ENCODE results near the gene CDH18. TPM values are rescaled to one million over a fixed set of nuclear protein-coding genes. Genes with fewer than 3 reads are reported as not detected.

The CDH18 gene
- total and polyA plus RNA-seq, 2 of the 13 experiments (the other 11 are each of a cell fraction or from before 2014, with no cell fraction given) = not detected

GRCh38 chr5:19880859-19881436, 107.1 kb downstream of the CDH18 start (continued):
- TF ChIP-seq RBFOX2 (IDR thresholded peaks at IDR 0.05; ENCODE audit: low read depth, low read length) (no peak), IRF9 (CRISPR knock-in tag; IDR thresholded peaks at IDR 0.05; ENCODE audit: borderline replicate concordance) (no peak), SNAPC4 (CRISPR knock-in tag; IDR thresholded peaks at IDR 0.05) (no peak), MYNN (CRISPR knock-in tag; IDR thresholded peaks at IDR 0.05; ENCODE audit: low read depth) (no peak), TBL1XR1 (IDR thresholded peaks at IDR 0.05; ENCODE audit: borderline replicate concordance, low read length, partially characterized antibody) (peak; percentile 85), ZBTB43 (CRISPR knock-in tag; conservative IDR thresholded peaks at IDR 0.05) (no peak), EP300 (IDR thresholded peaks at IDR 0.05; ENCODE audit: low read depth in 2 of 2, low read length in 2 of 2) (peak in 1 of 2 experiments; percentile 84; a peak in 3 of 4 replicates), EP300 (CRISPR knock-in tag; IDR thresholded peaks at IDR 0.05; ENCODE audit: borderline replicate concordance) (no peak), TFDP2 (CRISPR knock-in tag; IDR thresholded peaks at IDR 0.05) (no peak), KAT2B (IDR thresholded peaks at IDR 0.05; ENCODE audit: borderline replicate concordance, low read depth, low read length) (peak; percentile 92), RXRB (CRISPR knock-in tag; IDR thresholded peaks at IDR 0.05; ENCODE audit: borderline replicate concordance) (peak; percentile 42; the same call in 1 of the 2 replicates), NFIC (IDR thresholded peaks at IDR 0.05; ENCODE audit: low read length) (peak; percentile 92), DPF2 (CRISPR knock-in tag; IDR thresholded peaks at IDR 0.05; ENCODE audit: borderline replicate concordance, low read depth) (0 out of 2 replicates have a peak, but pooled peaks have one; percentile 10), HDAC1 (CRISPR knock-in tag; IDR thresholded peaks at IDR 0.05) (no peak), HNF1A (IDR thresholded peaks at IDR 0.05; ENCODE audit: low read depth) (peak; percentile 68), HNF1A (CRISPR knock-in tag; IDR thresholded peaks at IDR 0.05; ENCODE audit: borderline replicate concordance) (peak; percentile 48; the same call in 1 of the 2 replicates)
